HFFc6 (cell line): ENCODE results near the gene C2orf66. TPM values are rescaled to one million over a fixed set of nuclear protein-coding genes. Genes with fewer than 3 reads are reported as not detected.

ENCODE experiments used
- DNase-seq: peaks from one replicate; pipeline ENCODE4 v3.0.0-alpha.2; 2018
- H3K27ac Mint-ChIP-seq: 2 replicates; pipeline ENCODE4 v1.8.0; 2020; ENCODE audit warnings: mild to moderate bottlenecking, mixed read lengths
- H3K27me3 Mint-ChIP-seq: 2 replicates; pipeline ENCODE4 v1.8.0; 2021; ENCODE audit warnings: mild to moderate bottlenecking, moderate library complexity, mixed read lengths; ENCODE audit not compliant: insufficient read depth
- H3K36me3 Mint-ChIP-seq: 2 replicates; pipeline ENCODE4 v1.8.0; 2021; ENCODE audit warnings: low read depth, mixed read lengths
- H3K4me1 Mint-ChIP-seq: 2 replicates; pipeline ENCODE4 v1.8.0; 2020; ENCODE audit warnings: low read depth, mixed read lengths
- H3K4me3 Mint-ChIP-seq: 2 replicates; pipeline ENCODE4 v1.8.0; 2020; ENCODE audit warnings: mild to moderate bottlenecking, moderate library complexity, mixed read lengths
- H3K9me3 Mint-ChIP-seq: 2 replicates; pipeline ENCODE4 v1.8.0; 2020; ENCODE audit warnings: mild to moderate bottlenecking, mixed read lengths
- CTCF ChIP-seq: fragments of 200-600 bp; sonication (generic); IDR thresholded peaks from 2 replicates; pipeline ENCODE4 v1.5.0; 2021; ENCODE audit warnings: antibody characterized with exemption, mild to moderate bottlenecking
- total RNA-seq, 6 experiments: library from RNA; stranded (reverse); fragmentation: NEBNext Ultra II Directional; extraction: Animal tissue kit (Norgen Biotek cat#: 25700); gene quantifications; 2 replicates in 1 of 6; 3 replicates in 5 of 6; pipeline ENCODE4 v1.2.3, GENCODE V29; 2021

C2orf66 gene
- total RNA-seq, 6 experiments from 2014 or later = 0.09 TPM; not detected in 5

GRCh38 chr2:196802401-196802800, 6.8 kb downstream of the C2orf66 start:
- no peak for DNase-seq
- Mint-ChIP-seq H3K9me3 (no peaks in the 10 kb centered on the region), H3K4me1 (peaks cover 42% of the 10 kb centered on the region), H3K36me3 (peaks cover 1% of the 10 kb centered on the region; the same call in 1 of the 2 replicates), H3K4me3 (no peak overlapping the region), H3K27ac (no peak overlapping the region), H3K27me3 (no peaks in the 10 kb centered on the region)
- TF ChIP-seq CTCF = no peak

GRCh38 chr2:196801674-196802261, 7.4 kb downstream of the C2orf66 start:
- Mint-ChIP-seq H3K36me3 (peaks cover 6% of the 10 kb centered on the region), H3K4me1 (peaks cover 48% of the 10 kb centered on the region), H3K9me3 (no peaks in the 10 kb centered on the region), H3K27ac (peak overlapping the region; percentile 37; the same call in 1 of the 2 replicates), H3K27me3 (no peaks in the 10 kb centered on the region), H3K4me3 (no peak overlapping the region)
- peak; percentile 6 for DNase-seq
- TF ChIP-seq CTCF = no peak

- no peak for DNase-seq
- Mint-ChIP-seq H3K36me3 (peaks cover 17% of the 10 kb centered on the region), H3K4me3 (peak overlapping the region; percentile 97), H3K27me3 (no peaks in the 10 kb centered on the region), H3K4me1 (peaks cover 42% of the 10 kb centered on the region), H3K27ac (peak overlapping the region; percentile 92), H3K9me3 (no peaks in the 10 kb centered on the region)
- no peak for TF ChIP-seq CTCF
Measured at GRCh38 chr2:196798980-196799379, 10.2 kb downstream of the C2orf66 start.

GRCh38 chr2:196792865-196793264, 16.3 kb downstream of the C2orf66 start:
- no peak for TF ChIP-seq CTCF
- no peak for DNase-seq
- Mint-ChIP-seq H3K4me1 (peaks cover 11% of the 10 kb centered on the region; the same call in 1 of the 2 replicates), H3K27me3 (no peaks in the 10 kb centered on the region), H3K27ac (no peak overlapping the region; the same call in 1 of the 2 replicates), H3K9me3 (no peaks in the 10 kb centered on the region), H3K4me3 (no peak overlapping the region), H3K36me3 (peaks cover 39% of the 10 kb centered on the region)

GRCh38 chr2:196783431-196784094, 25.6 kb downstream of the C2orf66 start:
- peaks cover 27% of the 10 kb centered on the region for H3K36me3 Mint-ChIP-seq
- DNase-seq = peak; percentile 41
- peaks cover 15% of the 10 kb centered on the region for H3K4me1 Mint-ChIP-seq
- peak overlapping the region; percentile 40 for H3K27ac Mint-ChIP-seq
- no peak overlapping the region for H3K4me3 Mint-ChIP-seq
- TF ChIP-seq CTCF = no peak
- no peaks in the 10 kb centered on the region for H3K27me3 Mint-ChIP-seq
- H3K9me3 Mint-ChIP-seq = no peaks in the 10 kb centered on the region
